Kidney (tissue), 14 donors: ENCODE results near the gene KCNJ9. TPM values are rescaled to one million over a fixed set of nuclear protein-coding genes. Genes with fewer than 3 reads are reported as not detected.
A peak's percentile ranks its signal among the peaks of the same experiment; 100 is the strongest.

Experiments
- DNase-seq, 5 donors: peaks; one replicate each; pipeline ENCODE4 v3.0.0-alpha.2; 2013 to 2020
- FAIRE-seq: peaks from 2 replicates; lab custom pipeline; 2012; peaks lifted over from hg19 to GRCh38; lab: Jason Lieb, UNC
- H3K27ac ChIP-seq, 2 donors: one replicate each; pipeline ENCODE4 v1.7.0; 2013; ENCODE audit warnings: low read depth in 2 of 2, low read length in 2 of 2, inconsistent platforms in 1 of 2
- H3K27me3 ChIP-seq: one replicate; pipeline ENCODE4 v1.7.1; 2013; ENCODE audit warnings: low read length, inconsistent platforms; ENCODE audit not compliant: control insufficient read depth, insufficient read depth
- H3K36me3 ChIP-seq, 3 donors: one replicate each; pipeline versions ENCODE4 v1.7.0 to v1.7.1; 2013; ENCODE audit warnings: low read length in 3 of 3, control low read depth in 1 of 3, inconsistent platforms in 1 of 3; ENCODE audit not compliant: insufficient read depth in 3 of 3, control insufficient read depth in 2 of 3
- H3K4me1 ChIP-seq, 3 donors: one replicate each; pipeline versions ENCODE4 v1.7.0 to v1.7.1; 2013; ENCODE audit warnings: low read length in 3 of 3, inconsistent platforms in 1 of 3, low read depth in 1 of 3; ENCODE audit not compliant: control insufficient read depth in 2 of 3, insufficient read depth in 2 of 3
- H3K4me3 ChIP-seq, 3 donors: one replicate each; pipeline versions ENCODE4 v1.7.0 to v1.8.1; 2013; ENCODE audit warnings: low read length in 3 of 3, control low read depth in 1 of 3, inconsistent platforms in 1 of 3
- H3K9ac ChIP-seq, 3 donors: one replicate each; pipeline versions ENCODE4 v1.7.0 to v1.7.1; 2013; ENCODE audit warnings: low read length in 3 of 3, control low read depth in 1 of 3, inconsistent platforms in 1 of 3
- H3K9me3 ChIP-seq, 3 donors: one replicate each; pipeline versions ENCODE4 v1.7.0 to v1.7.1; 2013; ENCODE audit warnings: low read length in 3 of 3, control low read depth in 1 of 3, inconsistent platforms in 1 of 3; ENCODE audit not compliant: control insufficient read depth in 2 of 3, insufficient read depth in 1 of 3
- CTCF ChIP-seq: IDR thresholded peaks from 3 replicates; pipeline ENCODE4 v1.5.1; 2012; ENCODE audit warnings: mild to moderate bottlenecking, moderate library complexity, borderline replicate concordance; ENCODE audit not compliant: insufficient read depth; ENCODE audit errors: extremely low read depth
- intact Hi-C: fragments of 100-400 bp; cut with DNase I; formaldehyde crosslinking; loops from one replicate; pipeline ENCODE4 v1.11.1; 2022
- polyA plus RNA-seq: library from polyadenylated mRNA; stranded (reverse); fragments of 350-450 nt; fragmentation: Illumina TruSeq; extraction: RNeasy Lipid Tissue Mini Kit (QIAGEN cat#74804); gene quantifications from one replicate; pipeline ENCODE4 v1.2.3, GENCODE V29; 2014; ENCODE audit warnings: low read depth, low replicate concordance; ENCODE audit not compliant: insufficient read depth
- total RNA-seq: library from RNA; stranded (reverse); fragmentation: NEBNext Ultra II Directional; extraction: Animal tissue kit (Norgen Biotek cat#: 25700); gene quantifications from one replicate; pipeline ENCODE4 v1.2.1, GENCODE V29; 2021
- donor health status: control.
- donor health status: control.
- donor health status: control.
- donor health status: control.
- donor health status: control.
- donor health status: DM: yes; HTN: yes; CAD: no.
- donor health status: Normal renal cell carcinoma (clear cell type).

KCNJ9 gene
- total and polyA plus RNA-seq, 2 donors from 2014 or later, result 0.09 TPM; not detected in 1

GRCh38 chr1:160082926-160083325 lies 1.6 kb downstream of the KCNJ9 start:
- TF ChIP-seq CTCF, result no peak
- Histone ChIP-seq H3K4me1 (peaks cover 0 to 6% (median 0%) of the 10 kb centered on the region in 3 donors), H3K4me3 (no peak overlapping the region), H3K27me3 (peaks cover 14% of the 10 kb centered on the region), H3K36me3 (no peaks in the 10 kb centered on the region), H3K27ac (no peak overlapping the region), H3K9ac (no peak overlapping the region), H3K9me3 (no peaks in the 10 kb centered on the region)
- DNase-seq (no peak), FAIRE-seq (no peak)
- intact Hi-C loops, result no loop called here

- DNase-seq (peak; percentile 83 to 89 (median 87)), FAIRE-seq (no peak)
- Histone ChIP-seq H3K36me3 (peaks cover 0 to 8% (median 0%) of the 10 kb centered on the region in 3 donors), H3K9me3 (no peaks in the 10 kb centered on the region), H3K4me1 (peaks cover 0 to 6% (median 0%) of the 10 kb centered on the region in 3 donors), H3K27me3 (peaks cover 14% of the 10 kb centered on the region), H3K27ac (no peak overlapping the region), H3K9ac (no peak overlapping the region), H3K4me3 (peak overlapping the region in 2 of 3 donors; percentile 41 to 43)
- TF ChIP-seq CTCF, result peak; percentile 73
- intact Hi-C loops, result no loop called here
Measured at GRCh38 chr1:160083968-160084770, 2.8 kb downstream of the KCNJ9 start.

GRCh38 chr1:160084771-160085321 lies 3.5 kb downstream of the KCNJ9 start:
- intact Hi-C loops, result no loop called here
- peaks cover 11% of the 10 kb centered on the region for H3K27me3 ChIP-seq

More at GRCh38 chr1:160084771-160085321, 3.5 kb downstream of the KCNJ9 start:
- Histone ChIP-seq H3K4me1 (peaks cover 0 to 6% (median 0%) of the 10 kb centered on the region in 3 donors), H3K4me3 (no peak overlapping the region), H3K36me3 (peaks cover 0 to 8% (median 0%) of the 10 kb centered on the region in 3 donors), H3K27ac (no peak overlapping the region), H3K9me3 (no peaks in the 10 kb centered on the region), H3K9ac (no peak overlapping the region)
- DNase-seq (no peak), FAIRE-seq (no peak)
- no peak for TF ChIP-seq CTCF
